K562 (cell line): ENCODE data around the gene PCCB. TPM values are rescaled to one million over a fixed set of nuclear protein-coding genes. Genes with fewer than 3 reads are reported as not detected.

Source experiments
- DACH1 ChIP-seq: fragments of 450-650 bp; IDR thresholded peaks from 2 replicates; pipeline ENCODE4 v1.6.1; 2018; ENCODE audit not compliant: partially characterized antibody
- EWSR1 ChIP-seq: fragments of 450-650 bp; IDR thresholded peaks from 2 replicates; pipeline ENCODE4 v1.6.1; 2018; ENCODE audit warnings: borderline replicate concordance, mild to moderate bottlenecking, low read depth, moderate library complexity; ENCODE audit not compliant: partially characterized antibody
- GATAD2B ChIP-seq: fragments of 450-650 bp; IDR thresholded peaks from 2 replicates; pipeline ENCODE4 v1.6.1; 2017; ENCODE audit warnings: mild to moderate bottlenecking, borderline replicate concordance
- HMG20A ChIP-seq: fragments of 450-650 bp; formaldehyde crosslinking; conservative IDR thresholded peaks from 2 replicates; pipeline ENCODE4 v1.4.0; 2020; ENCODE audit warnings: mild to moderate bottlenecking, mixed read lengths
- HMG20B ChIP-seq: fragments of 250-450 bp; sonication (Bioruptor Pico); IDR thresholded peaks from 2 replicates; pipeline ENCODE4 v1.5.0; 2021; ENCODE audit warnings: mild to moderate bottlenecking
- IRF2 ChIP-seq: sonication (generic); formaldehyde crosslinking; IDR thresholded peaks from 2 replicates; pipeline ENCODE4 v1.8.1; 2022; ENCODE audit warnings: mild to moderate bottlenecking, missing genetic modification reagents
- MCM3 ChIP-seq: fragments of 450-650 bp; IDR thresholded peaks from 2 replicates; pipeline ENCODE4 v1.6.1; 2016
- NCOA6 ChIP-seq: fragments of 450-650 bp; IDR thresholded peaks from 2 replicates; pipeline ENCODE4 v1.6.1; 2017; ENCODE audit warnings: mild to moderate bottlenecking
- NFIX ChIP-seq: fragments of 250-450 bp; sonication (Bioruptor Pico); IDR thresholded peaks from 2 replicates; pipeline ENCODE4 v1.4.0; 2020; ENCODE audit warnings: low read depth, mild to moderate bottlenecking, moderate library complexity
- NR1H2 ChIP-seq: sonication (generic); formaldehyde crosslinking; IDR thresholded peaks from 2 replicates; pipeline ENCODE4 v1.4.0; 2020; ENCODE audit warnings: mild to moderate bottlenecking, missing genetic modification reagents
- POLR2A ChIP-seq: fragments of 450-650 bp; conservative IDR thresholded peaks from 2 replicates; pipeline ENCODE4 v1.6.1; 2016
- PPARD ChIP-seq: fragments of 250-450 bp; sonication (Bioruptor Pico); IDR thresholded peaks from 2 replicates; pipeline ENCODE4 v1.8.0; 2022; ENCODE audit warnings: inconsistent platforms, mild to moderate bottlenecking, moderate library complexity
- PRMT5 ChIP-seq: sonication (generic); formaldehyde crosslinking; IDR thresholded peaks from 2 replicates; pipeline ENCODE4 v1.5.0; 2020; ENCODE audit warnings: missing genetic modification reagents
- SLC30A9 ChIP-seq: fragments of 250-450 bp; sonication (Bioruptor Pico); IDR thresholded peaks from 2 replicates; pipeline ENCODE4 v1.8.0; 2022; ENCODE audit warnings: mild to moderate bottlenecking, moderate library complexity
- SMARCC2 ChIP-seq: fragments of 450-650 bp; IDR thresholded peaks from 2 replicates; pipeline ENCODE4 v1.6.1; 2017; ENCODE audit warnings: antibody characterized with exemption, moderate library complexity, mild to moderate bottlenecking, low read depth
- SNIP1 ChIP-seq: fragments of 450-650 bp; IDR thresholded peaks from 2 replicates; pipeline ENCODE4 v1.7.1; 2017; ENCODE audit warnings: low read depth, mild to moderate bottlenecking
- STAG1 ChIP-seq: sonication (generic); formaldehyde crosslinking; IDR thresholded peaks from 2 replicates; pipeline ENCODE4 v1.5.0; 2020; ENCODE audit warnings: missing genetic modification reagents, borderline replicate concordance
- WHSC1 ChIP-seq: IDR thresholded peaks from one replicate; pipeline ENCODE4 v1.6.1; 2012; ENCODE audit warnings: low read length, control low read depth, inconsistent platforms
- XRCC4 ChIP-seq: IDR thresholded peaks from one replicate; pipeline ENCODE4 v1.6.1; 2011; ENCODE audit not compliant: insufficient read depth, insufficient read length; ENCODE audit errors: extremely low read depth
- polyA plus RNA-seq, 8 experiments: library from polyadenylated mRNA; depleted of rRNA in 4 of 8; stranded (reverse) in 5 of 8; unstranded in 3 of 8; fragments of >200 nt; fragmentation: Nextera tagmentation in 2 of 8; fragmentation: Illumina TruSeq in 1 of 8; extraction: Ambion mirVana in 2 of 8; extraction: Trizol in 1 of 8; gene quantifications; 2 replicates each; pipeline versions ENCODE4 v1.2.1 to v1.2.3, GENCODE V29; 2011 to 2014; ENCODE audit warnings: inconsistent platforms in 1 of 8, missing spikeins in 1 of 8
- total RNA-seq, 7 experiments: library from RNA; depleted of rRNA in 6 of 7; stranded (reverse); fragments of >200 nt in 6 of 7; fragmentation: Illumina TruSeq in 2 of 7; extraction: Trizol in 2 of 7; gene quantifications; 2 replicates each; pipeline versions ENCODE4 v1.2.1 to v1.2.3, GENCODE V29; 2011 to 2021; ENCODE audit warnings: low replicate concordance in 1 of 7
- TF ChIP-seq, protein P1 (sequence below): sonication (generic); formaldehyde crosslinking; IDR thresholded peaks from 2 replicates; pipeline ENCODE4 v1.8.0; 2022; ENCODE audit warnings: mild to moderate bottlenecking, missing genetic modification reagents
- TF ChIP-seq, protein P2 (sequence below): sonication (generic); formaldehyde crosslinking; IDR thresholded peaks from 2 replicates; pipeline ENCODE4 v1.8.0; 2023; ENCODE audit warnings: mild to moderate bottlenecking, missing genetic modification reagents
- TF ChIP-seq, protein P3 (sequence below): fragments of 450-650 bp; formaldehyde crosslinking; IDR thresholded peaks from 2 replicates; pipeline ENCODE4 v1.4.0; 2022; ENCODE audit warnings: missing genetic modification characterization

The PCCB gene
- total and polyA plus RNA-seq, 9 of the 15 experiments (the other 6 are each of a cell fraction or from before 2014, with no cell fraction given) = 69.5 to 173 (median 92.8) TPM

DNA sequence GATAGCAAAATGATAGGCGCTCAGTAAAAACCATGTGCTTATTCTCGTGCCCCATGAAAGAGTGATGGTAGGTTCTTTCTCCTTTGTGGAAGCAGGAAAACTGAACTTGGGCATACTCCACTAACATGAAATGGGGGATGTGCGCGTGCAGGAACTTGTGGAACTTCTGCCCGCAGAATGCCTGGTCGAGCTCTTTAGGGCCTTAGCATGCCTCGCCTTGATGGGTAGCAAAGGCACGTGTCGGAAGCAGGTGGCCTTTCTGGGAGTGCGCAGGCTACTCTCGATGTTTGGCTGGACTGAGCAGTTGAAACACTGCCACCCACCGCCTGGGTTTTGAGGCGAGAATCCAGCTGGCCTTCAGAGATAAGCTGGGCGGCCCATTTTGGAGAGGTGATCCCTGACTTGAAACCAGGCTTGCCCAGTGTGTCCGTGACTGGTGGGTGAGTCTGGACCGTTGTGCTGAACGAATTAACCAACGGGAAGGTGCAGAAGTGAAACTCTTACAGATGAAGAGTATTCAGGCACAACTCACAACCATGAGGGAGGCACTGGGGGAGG, 842 bp downstream of the PCCB start (continued):
- TF ChIP-seq, protein P1, sequence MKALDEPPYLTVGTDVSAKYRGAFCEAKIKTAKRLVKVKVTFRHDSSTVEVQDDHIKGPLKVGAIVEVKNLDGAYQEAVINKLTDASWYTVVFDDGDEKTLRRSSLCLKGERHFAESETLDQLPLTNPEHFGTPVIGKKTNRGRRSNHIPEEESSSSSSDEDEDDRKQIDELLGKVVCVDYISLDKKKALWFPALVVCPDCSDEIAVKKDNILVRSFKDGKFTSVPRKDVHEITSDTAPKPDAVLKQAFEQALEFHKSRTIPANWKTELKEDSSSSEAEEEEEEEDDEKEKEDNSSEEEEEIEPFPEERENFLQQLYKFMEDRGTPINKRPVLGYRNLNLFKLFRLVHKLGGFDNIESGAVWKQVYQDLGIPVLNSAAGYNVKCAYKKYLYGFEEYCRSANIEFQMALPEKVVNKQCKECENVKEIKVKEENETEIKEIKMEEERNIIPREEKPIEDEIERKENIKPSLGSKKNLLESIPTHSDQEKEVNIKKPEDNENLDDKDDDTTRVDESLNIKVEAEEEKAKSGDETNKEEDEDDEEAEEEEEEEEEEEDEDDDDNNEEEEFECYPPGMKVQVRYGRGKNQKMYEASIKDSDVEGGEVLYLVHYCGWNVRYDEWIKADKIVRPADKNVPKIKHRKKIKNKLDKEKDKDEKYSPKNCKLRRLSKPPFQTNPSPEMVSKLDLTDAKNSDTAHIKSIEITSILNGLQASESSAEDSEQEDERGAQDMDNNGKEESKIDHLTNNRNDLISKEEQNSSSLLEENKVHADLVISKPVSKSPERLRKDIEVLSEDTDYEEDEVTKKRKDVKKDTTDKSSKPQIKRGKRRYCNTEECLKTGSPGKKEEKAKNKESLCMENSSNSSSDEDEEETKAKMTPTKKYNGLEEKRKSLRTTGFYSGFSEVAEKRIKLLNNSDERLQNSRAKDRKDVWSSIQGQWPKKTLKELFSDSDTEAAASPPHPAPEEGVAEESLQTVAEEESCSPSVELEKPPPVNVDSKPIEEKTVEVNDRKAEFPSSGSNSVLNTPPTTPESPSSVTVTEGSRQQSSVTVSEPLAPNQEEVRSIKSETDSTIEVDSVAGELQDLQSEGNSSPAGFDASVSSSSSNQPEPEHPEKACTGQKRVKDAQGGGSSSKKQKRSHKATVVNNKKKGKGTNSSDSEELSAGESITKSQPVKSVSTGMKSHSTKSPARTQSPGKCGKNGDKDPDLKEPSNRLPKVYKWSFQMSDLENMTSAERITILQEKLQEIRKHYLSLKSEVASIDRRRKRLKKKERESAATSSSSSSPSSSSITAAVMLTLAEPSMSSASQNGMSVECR (CRISPR knock-in tag) = no peak; the same call in 1 of the 2 replicates
- TF ChIP-seq NCOA6 = no peak
- TF ChIP-seq DACH1 = peak; percentile 70
- no peak for TF ChIP-seq NFIX (CRISPR knock-in tag)
- no peak for TF ChIP-seq GATAD2B
- no peak for TF ChIP-seq SNIP1
- TF ChIP-seq HMG20A (CRISPR knock-in tag) = no peak
- TF ChIP-seq SMARCC2 = 0 out of 2 replicates have a peak, but pooled peaks have one; percentile 44
- no peak for TF ChIP-seq IRF2
- no peak for TF ChIP-seq NR1H2 (CRISPR knock-in tag)
- TF ChIP-seq WHSC1 = no peak
- TF ChIP-seq XRCC4 = no peak
- no peak for TF ChIP-seq MCM3
- no peak for TF ChIP-seq PRMT5 (CRISPR knock-in tag)
- TF ChIP-seq STAG1 (CRISPR knock-in tag) = no peak
- no peak for TF ChIP-seq POLR2A
- no peak for TF ChIP-seq PPARD
- TF ChIP-seq, protein P2, sequence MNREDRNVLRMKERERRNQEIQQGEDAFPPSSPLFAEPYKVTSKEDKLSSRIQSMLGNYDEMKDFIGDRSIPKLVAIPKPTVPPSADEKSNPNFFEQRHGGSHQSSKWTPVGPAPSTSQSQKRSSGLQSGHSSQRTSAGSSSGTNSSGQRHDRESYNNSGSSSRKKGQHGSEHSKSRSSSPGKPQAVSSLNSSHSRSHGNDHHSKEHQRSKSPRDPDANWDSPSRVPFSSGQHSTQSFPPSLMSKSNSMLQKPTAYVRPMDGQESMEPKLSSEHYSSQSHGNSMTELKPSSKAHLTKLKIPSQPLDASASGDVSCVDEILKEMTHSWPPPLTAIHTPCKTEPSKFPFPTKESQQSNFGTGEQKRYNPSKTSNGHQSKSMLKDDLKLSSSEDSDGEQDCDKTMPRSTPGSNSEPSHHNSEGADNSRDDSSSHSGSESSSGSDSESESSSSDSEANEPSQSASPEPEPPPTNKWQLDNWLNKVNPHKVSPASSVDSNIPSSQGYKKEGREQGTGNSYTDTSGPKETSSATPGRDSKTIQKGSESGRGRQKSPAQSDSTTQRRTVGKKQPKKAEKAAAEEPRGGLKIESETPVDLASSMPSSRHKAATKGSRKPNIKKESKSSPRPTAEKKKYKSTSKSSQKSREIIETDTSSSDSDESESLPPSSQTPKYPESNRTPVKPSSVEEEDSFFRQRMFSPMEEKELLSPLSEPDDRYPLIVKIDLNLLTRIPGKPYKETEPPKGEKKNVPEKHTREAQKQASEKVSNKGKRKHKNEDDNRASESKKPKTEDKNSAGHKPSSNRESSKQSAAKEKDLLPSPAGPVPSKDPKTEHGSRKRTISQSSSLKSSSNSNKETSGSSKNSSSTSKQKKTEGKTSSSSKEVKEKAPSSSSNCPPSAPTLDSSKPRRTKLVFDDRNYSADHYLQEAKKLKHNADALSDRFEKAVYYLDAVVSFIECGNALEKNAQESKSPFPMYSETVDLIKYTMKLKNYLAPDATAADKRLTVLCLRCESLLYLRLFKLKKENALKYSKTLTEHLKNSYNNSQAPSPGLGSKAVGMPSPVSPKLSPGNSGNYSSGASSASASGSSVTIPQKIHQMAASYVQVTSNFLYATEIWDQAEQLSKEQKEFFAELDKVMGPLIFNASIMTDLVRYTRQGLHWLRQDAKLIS (CRISPR knock-in tag) = no peak
- no peak for TF ChIP-seq HMG20B (CRISPR knock-in tag)
- TF ChIP-seq SLC30A9 (CRISPR knock-in tag) = no peak
- TF ChIP-seq EWSR1 = no peak
- TF ChIP-seq, protein P3, sequence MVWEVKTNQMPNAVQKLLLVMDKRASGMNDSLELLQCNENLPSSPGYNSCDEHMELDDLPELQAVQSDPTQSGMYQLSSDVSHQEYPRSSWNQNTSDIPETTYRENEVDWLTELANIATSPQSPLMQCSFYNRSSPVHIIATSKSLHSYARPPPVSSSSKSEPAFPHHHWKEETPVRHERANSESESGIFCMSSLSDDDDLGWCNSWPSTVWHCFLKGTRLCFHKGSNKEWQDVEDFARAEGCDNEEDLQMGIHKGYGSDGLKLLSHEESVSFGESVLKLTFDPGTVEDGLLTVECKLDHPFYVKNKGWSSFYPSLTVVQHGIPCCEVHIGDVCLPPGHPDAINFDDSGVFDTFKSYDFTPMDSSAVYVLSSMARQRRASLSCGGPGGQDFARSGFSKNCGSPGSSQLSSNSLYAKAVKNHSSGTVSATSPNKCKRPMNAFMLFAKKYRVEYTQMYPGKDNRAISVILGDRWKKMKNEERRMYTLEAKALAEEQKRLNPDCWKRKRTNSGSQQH (CRISPR knock-in tag) = peak; percentile 65; the same call in 1 of the 2 replicates
